Nephron progenitor cell (in vitro differentiated cells): ENCODE results near the gene OLFM4.

Experiments used
- DNase-seq: peaks from one replicate; pipeline ENCODE4 v3.0.0; 2021
- H3K27ac Mint-ChIP-seq: 2 replicates; pipeline ENCODE4 v1.8.0; 2021; ENCODE audit warnings: mild to moderate bottlenecking, moderate library complexity, mixed read lengths
- H3K27me3 Mint-ChIP-seq: 2 replicates; pipeline ENCODE4 v1.8.0; 2021; ENCODE audit warnings: mild to moderate bottlenecking, low read depth, mixed read lengths; ENCODE audit not compliant: poor library complexity
- H3K36me3 Mint-ChIP-seq: 2 replicates; pipeline ENCODE4 v1.8.0; 2021; ENCODE audit warnings: low read depth, mixed read lengths
- H3K4me1 Mint-ChIP-seq: 2 replicates; pipeline ENCODE4 v1.8.0; 2021; ENCODE audit warnings: mixed read lengths
- H3K4me3 Mint-ChIP-seq: 2 replicates; pipeline ENCODE4 v1.8.0; 2021; ENCODE audit warnings: mild to moderate bottlenecking, moderate library complexity, mixed read lengths
- H3K9me3 Mint-ChIP-seq: 2 replicates; pipeline ENCODE4 v1.8.0; 2021; ENCODE audit warnings: mild to moderate bottlenecking, moderate library complexity, mixed read lengths
- TF ChIP-seq, protein P1 (sequence below): fragments of 200-600 bp; sonication (generic); IDR thresholded peaks from 2 replicates; pipeline ENCODE4 v1.5.0; 2021; ENCODE audit warnings: antibody characterized with exemption

OLFM4 gene

DNA sequence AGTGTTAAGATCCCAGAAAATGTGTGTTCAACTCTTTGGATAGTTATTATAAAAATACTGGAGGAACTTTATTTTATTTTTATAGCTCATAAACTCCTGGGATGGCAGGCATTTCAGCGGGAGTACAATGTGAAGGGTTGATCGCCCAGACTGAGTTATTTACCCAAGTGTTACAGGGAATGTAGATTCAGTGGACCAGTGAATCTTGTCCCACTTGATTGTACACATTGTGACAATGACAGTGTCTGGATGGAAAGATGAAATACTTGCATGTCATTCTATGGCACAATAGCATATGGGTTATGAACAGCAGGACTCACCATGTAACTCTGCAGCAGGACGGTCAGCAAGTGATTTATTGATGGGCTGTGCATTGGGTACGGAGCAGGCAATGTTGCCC lies 20.3 kb downstream of the OLFM4 start:
- H3K36me3 Mint-ChIP-seq, result no peaks in the 10 kb centered on the region

DNA sequence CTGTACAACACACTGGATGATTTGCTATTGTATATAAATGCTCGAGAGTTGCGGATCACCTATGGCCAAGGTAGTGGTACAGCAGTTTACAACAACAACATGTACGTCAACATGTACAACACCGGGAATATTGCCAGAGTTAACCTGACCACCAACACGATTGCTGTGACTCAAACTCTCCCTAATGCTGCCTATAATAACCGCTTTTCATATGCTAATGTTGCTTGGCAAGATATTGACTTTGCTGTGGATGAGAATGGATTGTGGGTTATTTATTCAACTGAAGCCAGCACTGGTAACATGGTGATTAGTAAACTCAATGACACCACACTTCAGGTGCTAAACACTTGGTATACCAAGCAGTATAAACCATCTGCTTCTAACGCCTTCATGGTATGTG lies 21.5 kb downstream of the OLFM4 start:
- peaks cover 15% of the 10 kb centered on the region for H3K4me1 Mint-ChIP-seq
- H3K9me3 Mint-ChIP-seq, result no peaks in the 10 kb centered on the region
- DNase-seq, result no peak
- H3K36me3 Mint-ChIP-seq, result no peaks in the 10 kb centered on the region
- H3K27ac Mint-ChIP-seq, result no peak overlapping the region
- H3K27me3 Mint-ChIP-seq, result no peaks in the 10 kb centered on the region
- TF ChIP-seq, protein P1, sequence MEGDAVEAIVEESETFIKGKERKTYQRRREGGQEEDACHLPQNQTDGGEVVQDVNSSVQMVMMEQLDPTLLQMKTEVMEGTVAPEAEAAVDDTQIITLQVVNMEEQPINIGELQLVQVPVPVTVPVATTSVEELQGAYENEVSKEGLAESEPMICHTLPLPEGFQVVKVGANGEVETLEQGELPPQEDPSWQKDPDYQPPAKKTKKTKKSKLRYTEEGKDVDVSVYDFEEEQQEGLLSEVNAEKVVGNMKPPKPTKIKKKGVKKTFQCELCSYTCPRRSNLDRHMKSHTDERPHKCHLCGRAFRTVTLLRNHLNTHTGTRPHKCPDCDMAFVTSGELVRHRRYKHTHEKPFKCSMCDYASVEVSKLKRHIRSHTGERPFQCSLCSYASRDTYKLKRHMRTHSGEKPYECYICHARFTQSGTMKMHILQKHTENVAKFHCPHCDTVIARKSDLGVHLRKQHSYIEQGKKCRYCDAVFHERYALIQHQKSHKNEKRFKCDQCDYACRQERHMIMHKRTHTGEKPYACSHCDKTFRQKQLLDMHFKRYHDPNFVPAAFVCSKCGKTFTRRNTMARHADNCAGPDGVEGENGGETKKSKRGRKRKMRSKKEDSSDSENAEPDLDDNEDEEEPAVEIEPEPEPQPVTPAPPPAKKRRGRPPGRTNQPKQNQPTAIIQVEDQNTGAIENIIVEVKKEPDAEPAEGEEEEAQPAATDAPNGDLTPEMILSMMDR, result no peak
- no peak overlapping the region for H3K4me3 Mint-ChIP-seq

More for the DNA sequence above, 20.3 kb downstream of the OLFM4 start:
- Mint-ChIP-seq H3K9me3 (no peaks in the 10 kb centered on the region), H3K4me3 (no peak overlapping the region), H3K27ac (no peak overlapping the region), H3K27me3 (no peaks in the 10 kb centered on the region), H3K4me1 (peaks cover 21% of the 10 kb centered on the region)
- TF ChIP-seq, protein P1, result no peak
- DNase-seq, result no peak

DNA sequence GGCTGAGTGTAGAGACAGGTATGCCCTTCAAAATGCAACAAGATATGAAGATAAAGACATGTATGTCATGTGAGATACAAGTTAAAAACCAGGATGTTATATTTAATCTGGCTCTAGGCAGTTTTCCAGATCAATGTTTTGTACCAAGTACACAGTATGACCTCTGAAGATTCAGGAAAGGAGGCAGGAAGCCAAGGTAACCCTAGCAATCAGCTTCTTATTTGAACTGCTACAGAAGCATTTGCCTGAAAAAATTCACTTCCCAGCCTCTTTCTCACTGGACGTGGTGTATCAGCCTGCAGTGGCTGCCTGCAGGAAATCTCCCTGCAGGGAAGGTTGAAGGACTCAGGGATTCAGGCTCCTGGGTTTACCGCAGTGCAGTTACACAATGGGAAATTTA lies 24.1 kb downstream of the OLFM4 start:
- Mint-ChIP-seq H3K27ac (no peak overlapping the region), H3K27me3 (peaks cover 2% of the 10 kb centered on the region), H3K9me3 (no peaks in the 10 kb centered on the region), H3K36me3 (no peaks in the 10 kb centered on the region), H3K4me3 (no peak overlapping the region), H3K4me1 (peaks cover 12% of the 10 kb centered on the region)
- DNase-seq, result no peak
- TF ChIP-seq, protein P1, result no peak

DNA sequence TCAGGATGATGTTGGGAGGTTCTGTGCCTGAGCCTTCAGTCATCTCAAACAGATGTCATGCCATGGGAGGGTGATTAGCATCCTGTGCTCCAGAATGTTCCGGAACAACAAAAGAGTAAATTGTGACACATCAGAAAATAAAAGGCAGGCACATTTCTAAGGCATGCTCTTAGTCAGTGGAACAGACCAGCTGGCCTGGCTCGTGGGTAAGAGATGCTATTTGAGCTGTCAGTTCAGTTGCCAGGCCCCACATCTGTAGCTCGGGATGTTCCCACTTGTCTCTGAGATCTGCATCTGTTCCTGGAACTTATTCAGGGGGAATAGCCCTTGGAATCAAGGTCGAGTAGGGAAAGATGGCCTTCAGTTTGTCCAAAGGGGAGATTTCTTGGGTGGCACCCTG lies 26.0 kb downstream of the OLFM4 start:
- H3K27ac Mint-ChIP-seq, result no peak overlapping the region
- H3K36me3 Mint-ChIP-seq, result no peaks in the 10 kb centered on the region
- H3K27me3 Mint-ChIP-seq, result peaks cover 2% of the 10 kb centered on the region
- TF ChIP-seq, protein P1, result no peak
- no peak overlapping the region for H3K4me3 Mint-ChIP-seq
- peaks cover 17% of the 10 kb centered on the region for H3K4me1 Mint-ChIP-seq
- H3K9me3 Mint-ChIP-seq, result no peaks in the 10 kb centered on the region
- no peak for DNase-seq

DNA sequence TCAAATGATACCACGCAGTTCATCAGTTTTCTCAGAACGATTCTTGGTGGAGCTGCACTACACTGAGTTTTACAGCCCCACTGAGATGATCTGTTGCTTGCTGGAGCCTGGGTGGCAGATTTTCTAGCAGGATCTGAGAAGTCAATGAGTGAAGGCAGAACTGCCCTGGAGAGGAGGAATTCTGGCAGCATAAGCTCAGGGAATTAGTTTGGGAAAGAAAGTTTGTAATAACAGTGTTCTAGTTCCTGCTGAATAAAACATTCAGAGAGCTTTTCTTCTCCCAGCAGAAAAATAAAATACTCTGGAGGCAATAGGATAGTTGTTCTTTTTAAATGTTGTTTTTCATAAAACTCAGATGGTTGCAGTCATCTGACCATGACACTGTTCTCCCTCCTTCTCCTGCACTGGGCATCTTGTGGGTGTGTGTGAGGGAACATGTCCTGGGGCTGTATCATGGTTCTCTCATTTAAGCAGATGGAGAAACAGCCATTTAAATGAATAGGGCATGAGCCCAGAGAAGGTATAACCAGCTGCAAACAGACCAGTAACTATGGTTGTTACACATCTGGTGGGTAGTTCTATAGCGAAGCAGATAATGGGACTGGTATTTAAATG lies 29.6 kb downstream of the OLFM4 start:
- no peaks in the 10 kb centered on the region for H3K36me3 Mint-ChIP-seq
- H3K4me1 Mint-ChIP-seq, result peaks cover 21% of the 10 kb centered on the region
- H3K4me3 Mint-ChIP-seq, result no peak overlapping the region
- H3K9me3 Mint-ChIP-seq, result no peaks in the 10 kb centered on the region
- no peak overlapping the region for H3K27ac Mint-ChIP-seq
- peaks cover 4% of the 10 kb centered on the region for H3K27me3 Mint-ChIP-seq
- TF ChIP-seq, protein P1, result no peak
- DNase-seq, result no peak

DNA sequence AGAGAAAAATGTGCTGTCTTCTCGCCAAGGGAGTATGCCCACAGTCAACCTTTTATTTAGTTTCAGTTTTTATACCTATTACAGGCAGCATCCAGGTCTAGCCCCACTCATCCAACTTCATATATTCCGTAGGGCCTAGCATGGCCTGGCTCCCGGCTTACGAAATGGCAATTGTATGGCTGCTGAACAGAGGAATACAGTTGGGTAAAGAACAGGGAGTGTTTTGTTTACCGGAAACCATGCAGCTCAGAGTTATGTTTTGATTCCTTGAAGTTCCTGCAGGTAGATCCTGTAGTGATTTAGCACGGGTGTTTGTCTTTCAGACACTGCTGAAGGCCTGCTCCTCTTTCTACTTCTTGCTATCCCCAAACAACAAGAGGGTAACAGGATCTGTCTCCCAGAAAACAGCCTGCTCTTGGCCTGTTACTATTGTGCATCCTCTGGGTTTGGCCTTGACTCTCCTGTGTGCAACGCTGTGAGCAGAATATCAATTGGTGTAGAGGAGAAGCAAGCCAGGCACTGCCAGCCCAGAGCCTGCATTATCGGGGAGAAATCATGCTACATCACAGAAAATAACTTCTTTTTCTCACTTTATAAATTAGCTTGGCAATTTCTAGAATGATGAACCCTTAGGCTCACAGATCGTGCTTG lies 32.4 kb downstream of the OLFM4 start:
- H3K27me3 Mint-ChIP-seq, result peaks cover 7% of the 10 kb centered on the region
- no peak overlapping the region for H3K27ac Mint-ChIP-seq
- no peak overlapping the region for H3K4me3 Mint-ChIP-seq

More for the DNA sequence above, 32.4 kb downstream of the OLFM4 start:
- no peak for DNase-seq
- H3K9me3 Mint-ChIP-seq, result no peaks in the 10 kb centered on the region
- H3K4me1 Mint-ChIP-seq, result peaks cover 25% of the 10 kb centered on the region
- H3K36me3 Mint-ChIP-seq, result no peaks in the 10 kb centered on the region
- TF ChIP-seq, protein P1, result no peak
